Measurements from ENCODE around the gene SYCE3.
"Not testable (repeated sequence)": the region's sequence is repeated elsewhere in the genome, so short reads cannot be mapped to it uniquely, and the experiment has no call there.

The SYCE3 gene

GRCh38 chr22:50533856-50534711 is 28.6 kb downstream of the SYCE3 start:
- H3K4me3 ChIP-seq (ENCODE audit: extremely low read depth, insufficient read depth, low read length, poor library complexity, severe bottlenecking); H3K4me1 ChIP-seq (ENCODE audit: control insufficient read depth, insufficient read depth, low read length, poor library complexity, severe bottlenecking); H3K36me3 ChIP-seq (ENCODE audit: control insufficient read depth, insufficient read depth, low read length); H3K9me3 ChIP-seq (ENCODE audit: control insufficient read depth, low read length): not testable (repeated sequence)
- 77 to 80% methylated on average over 7 to 11 of the region's 21 CpGs for WGBS, 2 experiments (ENCODE audit: insufficient coverage in 2 of 2)
- H3K27ac ChIP-seq (ENCODE audit: low read depth, low read length, severe bottlenecking): peak overlapping the region; percentile 53

GRCh38 chr22:50532824-50533796 is 29.6 kb downstream of the SYCE3 start:
- WGBS, 2 experiments (ENCODE audit: insufficient coverage in 2 of 2): 94% methylated on average over 12 to 13 of the region's 19 CpGs
- Histone ChIP-seq H3K27ac (ENCODE audit: low read depth, low read length, severe bottlenecking) (peak overlapping the region; percentile 53), H3K4me3 (ENCODE audit: extremely low read depth, insufficient read depth, low read length, poor library complexity, severe bottlenecking) (no peak overlapping the region), H3K36me3 (ENCODE audit: control insufficient read depth, insufficient read depth, low read length) (no peaks in the 10 kb centered on the region), H3K4me1 (ENCODE audit: control insufficient read depth, insufficient read depth, low read length, poor library complexity, severe bottlenecking) (peaks cover 6% of the 10 kb centered on the region), H3K9me3 (ENCODE audit: control insufficient read depth, low read length) (no peaks in the 10 kb centered on the region)

GRCh38 chr22:50531962-50532674 is 30.6 kb downstream of the SYCE3 start:
- 5 to 6% methylated on average over 29 to 42 of the region's 56 CpGs for WGBS, 2 experiments (ENCODE audit: insufficient coverage in 2 of 2)
- Histone ChIP-seq H3K27ac (ENCODE audit: low read depth, low read length, severe bottlenecking) (peak overlapping the region; percentile 53), H3K4me1 (ENCODE audit: control insufficient read depth, insufficient read depth, low read length, poor library complexity, severe bottlenecking) (peaks cover 6% of the 10 kb centered on the region), H3K9me3 (ENCODE audit: control insufficient read depth, low read length) (no peaks in the 10 kb centered on the region), H3K36me3 (ENCODE audit: control insufficient read depth, insufficient read depth, low read length) (no peaks in the 10 kb centered on the region), H3K4me3 (ENCODE audit: extremely low read depth, insufficient read depth, low read length, poor library complexity, severe bottlenecking) (peak overlapping the region; percentile 44)

DNA sequence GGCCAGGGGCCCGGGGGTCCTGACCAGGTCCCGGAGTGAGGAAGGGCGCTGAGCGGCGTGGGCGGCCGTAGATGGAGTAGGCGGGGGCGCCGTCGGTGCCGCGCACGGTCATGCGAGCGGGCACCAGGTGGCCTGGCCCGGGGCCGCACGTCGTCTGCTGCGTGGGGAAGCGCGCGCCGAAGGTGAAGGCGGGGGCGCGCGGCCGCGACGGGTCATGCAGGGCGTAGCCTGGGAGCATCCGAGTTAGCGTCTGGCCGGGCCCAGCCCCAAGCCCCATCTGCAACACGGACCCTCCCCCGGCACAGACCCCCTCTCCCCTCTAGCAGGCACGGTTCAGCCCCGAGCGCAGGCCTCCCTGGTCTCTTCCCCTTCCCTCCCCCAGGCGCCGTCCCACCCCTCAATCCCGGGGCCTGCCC is 31.2 kb downstream of the SYCE3 start:
- H3K4me1 ChIP-seq (ENCODE audit: control insufficient read depth, insufficient read depth, low read length, poor library complexity, severe bottlenecking): peaks cover 6% of the 10 kb centered on the region
- H3K36me3 ChIP-seq (ENCODE audit: control insufficient read depth, insufficient read depth, low read length): no peaks in the 10 kb centered on the region
- 3 to 8% methylated on average over 36 to 38 of the region's 44 CpGs for WGBS, 2 experiments (ENCODE audit: insufficient coverage in 2 of 2)
- H3K9me3 ChIP-seq (ENCODE audit: control insufficient read depth, low read length): no peaks in the 10 kb centered on the region
- peak overlapping the region; percentile 44 for H3K4me3 ChIP-seq (ENCODE audit: extremely low read depth, insufficient read depth, low read length, poor library complexity, severe bottlenecking)
- H3K27ac ChIP-seq (ENCODE audit: low read depth, low read length, severe bottlenecking): peak overlapping the region; percentile 53

- 13 to 16% methylated on average over 42 to 48 of the region's 53 CpGs for WGBS, 2 experiments (ENCODE audit: insufficient coverage in 2 of 2)
- Histone ChIP-seq H3K4me1 (ENCODE audit: control insufficient read depth, insufficient read depth, low read length, poor library complexity, severe bottlenecking) (peaks cover 6% of the 10 kb centered on the region), H3K27ac (ENCODE audit: low read depth, low read length, severe bottlenecking) (no peak overlapping the region), H3K4me3 (ENCODE audit: extremely low read depth, insufficient read depth, low read length, poor library complexity, severe bottlenecking) (peak overlapping the region; percentile 44), H3K9me3 (ENCODE audit: control insufficient read depth, low read length) (no peaks in the 10 kb centered on the region), H3K36me3 (ENCODE audit: control insufficient read depth, insufficient read depth, low read length) (no peaks in the 10 kb centered on the region)
Observed at GRCh38 chr22:50530877-50531545, 31.7 kb downstream of the SYCE3 start.

DNA sequence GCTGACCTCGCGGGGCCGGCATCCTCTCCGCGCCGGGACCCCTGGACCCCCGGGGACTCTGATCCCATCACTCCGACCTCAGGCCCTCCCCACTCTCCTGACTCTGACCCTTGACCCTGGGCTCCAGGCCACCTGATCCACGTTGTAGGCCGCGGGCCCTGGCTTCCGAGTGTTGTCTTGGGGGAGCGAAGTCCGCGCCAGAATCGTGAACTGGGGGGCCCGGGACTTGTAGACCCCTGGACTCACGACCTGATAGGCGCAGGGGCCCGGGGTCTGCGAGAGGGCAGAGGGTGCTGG is 32.2 kb downstream of the SYCE3 start:
- H3K9me3 ChIP-seq (ENCODE audit: control insufficient read depth, low read length): no peaks in the 10 kb centered on the region
- H3K4me3 ChIP-seq (ENCODE audit: extremely low read depth, insufficient read depth, low read length, poor library complexity, severe bottlenecking): peak overlapping the region; percentile 44
- H3K4me1 ChIP-seq (ENCODE audit: control insufficient read depth, insufficient read depth, low read length, poor library complexity, severe bottlenecking): peaks cover 6% of the 10 kb centered on the region
- H3K27ac ChIP-seq (ENCODE audit: low read depth, low read length, severe bottlenecking): no peak overlapping the region
- 10 to 12% methylated on average over 10 to 15 of the region's 21 CpGs for WGBS, 2 experiments (ENCODE audit: insufficient coverage in 2 of 2)
- no peaks in the 10 kb centered on the region for H3K36me3 ChIP-seq (ENCODE audit: control insufficient read depth, insufficient read depth, low read length)

DNA sequence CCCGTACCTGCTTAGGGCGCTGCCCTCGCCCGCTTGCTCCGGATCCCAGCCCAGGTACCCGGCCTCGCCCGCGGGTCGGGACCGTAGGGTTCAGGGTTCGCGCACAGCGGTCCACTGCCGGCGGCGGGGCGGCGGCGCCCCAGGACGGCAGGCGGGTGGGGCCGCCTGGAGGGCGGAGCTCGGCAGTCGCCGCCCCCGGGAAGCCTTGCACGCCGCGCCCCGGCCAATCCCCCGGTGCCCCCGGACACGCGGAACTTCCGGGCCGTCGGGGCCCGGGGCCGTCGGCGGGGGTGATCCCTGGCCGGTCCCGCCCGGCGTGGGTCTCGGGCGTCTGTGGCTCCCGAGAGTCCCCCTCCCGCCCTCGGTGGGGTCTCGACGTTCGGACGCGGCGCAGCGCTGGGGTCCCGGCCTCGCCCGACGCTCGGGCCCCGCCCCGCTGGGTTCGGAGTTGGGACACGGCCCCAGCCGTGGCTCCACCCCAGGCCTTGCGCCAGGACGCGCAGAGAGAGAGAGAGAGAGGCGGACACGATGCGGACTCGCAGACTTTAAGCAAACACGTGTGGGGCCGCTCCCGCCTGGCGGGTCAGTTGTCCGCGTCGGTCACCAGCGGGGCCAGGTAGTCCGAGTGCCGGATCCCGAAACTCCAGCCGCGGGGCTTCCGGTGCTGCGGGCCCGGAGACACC is 32.7 kb downstream of the SYCE3 start, which contains the start of gene TYMP:
TSS of gene TYMP (minus strand) at position 116 of the 683 bp plus-strand sequence. CDS start 303 bp downstream, outside the sequence.
- WGBS, 2 experiments (ENCODE audit: insufficient coverage in 2 of 2): 6% methylated on average over 76 to 90 of the region's 92 CpGs
- peaks cover 6% of the 10 kb centered on the region for H3K4me1 ChIP-seq (ENCODE audit: control insufficient read depth, insufficient read depth, low read length, poor library complexity, severe bottlenecking)
- H3K27ac ChIP-seq (ENCODE audit: low read depth, low read length, severe bottlenecking): no peak within 1 kb of the TSS
- peak within 1 kb of the TSS; percentile 44 for H3K4me3 ChIP-seq (ENCODE audit: extremely low read depth, insufficient read depth, low read length, poor library complexity, severe bottlenecking)
- H3K36me3 ChIP-seq (ENCODE audit: control insufficient read depth, insufficient read depth, low read length): no peaks in the 10 kb centered on the region
- H3K9me3 ChIP-seq (ENCODE audit: control insufficient read depth, low read length): no peaks in the 10 kb centered on the region

GRCh38 chr22:50529416-50529896 is 33.3 kb downstream of the SYCE3 start:
- no peaks in the 10 kb centered on the region for H3K9me3 ChIP-seq (ENCODE audit: control insufficient read depth, low read length)
- H3K4me3 ChIP-seq (ENCODE audit: extremely low read depth, insufficient read depth, low read length, poor library complexity, severe bottlenecking): no peak overlapping the region
- peaks cover 3% of the 10 kb centered on the region for H3K36me3 ChIP-seq (ENCODE audit: control insufficient read depth, insufficient read depth, low read length)
- H3K27ac ChIP-seq (ENCODE audit: low read depth, low read length, severe bottlenecking): no peak overlapping the region
- peaks cover 7% of the 10 kb centered on the region for H3K4me1 ChIP-seq (ENCODE audit: control insufficient read depth, insufficient read depth, low read length, poor library complexity, severe bottlenecking)
- WGBS, 2 experiments (ENCODE audit: insufficient coverage in 2 of 2): 29 to 34% methylated on average over 36 to 50 of the region's 50 CpGs

DNA sequence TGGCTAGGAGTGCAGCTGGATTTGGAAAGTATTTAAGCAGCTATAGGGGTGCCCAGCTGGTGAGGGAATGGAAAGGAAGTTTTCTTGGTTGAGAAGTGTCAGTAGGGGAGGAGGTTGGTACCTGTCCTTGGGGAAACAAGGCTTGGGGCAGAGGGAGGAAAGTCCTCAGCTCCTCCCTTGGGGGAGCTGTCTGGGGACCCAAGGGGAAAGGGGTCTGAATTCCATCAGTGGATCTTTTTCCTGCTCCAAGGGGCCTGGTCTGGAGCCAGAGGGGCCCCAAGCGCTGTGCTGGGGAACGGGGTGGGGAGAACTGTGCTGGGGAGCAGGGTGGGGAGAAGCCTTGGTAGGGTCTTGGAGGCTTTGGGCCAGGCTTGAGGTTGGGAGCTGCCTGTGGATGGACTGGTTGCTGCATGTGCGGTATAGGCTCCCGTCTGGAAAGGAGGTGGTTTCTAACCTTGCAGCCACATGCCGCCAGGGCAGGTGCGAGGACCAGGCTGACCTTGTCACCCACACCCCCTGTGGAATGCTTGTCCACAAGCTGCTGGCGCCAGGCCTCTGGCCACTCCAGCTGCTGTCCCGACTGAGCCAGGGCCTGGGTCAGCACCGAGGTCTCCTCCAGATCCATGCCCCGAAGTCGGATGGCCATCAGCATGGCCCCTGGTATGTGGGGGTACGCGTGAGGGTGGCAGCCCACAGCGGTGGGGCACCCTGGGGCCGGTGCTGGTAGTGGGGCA is 33.9 kb downstream of the SYCE3 start:
- peaks cover 13% of the 10 kb centered on the region for H3K4me1 ChIP-seq (ENCODE audit: control insufficient read depth, insufficient read depth, low read length, poor library complexity, severe bottlenecking)
- H3K36me3 ChIP-seq (ENCODE audit: control insufficient read depth, insufficient read depth, low read length): peaks cover 3% of the 10 kb centered on the region
- H3K9me3 ChIP-seq (ENCODE audit: control insufficient read depth, low read length): no peaks in the 10 kb centered on the region
- 84 to 87% methylated on average over 14 to 15 of the region's 15 CpGs for WGBS, 2 experiments (ENCODE audit: insufficient coverage in 2 of 2)
- H3K27ac ChIP-seq (ENCODE audit: low read depth, low read length, severe bottlenecking): no peak overlapping the region
- no peak overlapping the region for H3K4me3 ChIP-seq (ENCODE audit: extremely low read depth, insufficient read depth, low read length, poor library complexity, severe bottlenecking)

Measured in mesodermal cell (in vitro differentiated cells).